ENCODE data around the gene ERBB4.

The ERBB4 gene

GRCh38 chr2:211854832-211855231 is 683.8 kb downstream of the ERBB4 start:
- Histone ChIP-seq H3K36me3 (ENCODE audit: control insufficient read depth, low read length) (no peaks in the 10 kb centered on the region), H3K4me3 (ENCODE audit: low read length) (no peak overlapping the region), H3K79me2 (ENCODE audit: control insufficient read depth, low read length) (no peaks in the 10 kb centered on the region), H3K27me3 (ENCODE audit: control insufficient read depth, low read length) (no peaks in the 10 kb centered on the region), H3K4me1 (ENCODE audit: control insufficient read depth, low read length) (no peaks in the 10 kb centered on the region), H3K27ac (ENCODE audit: low read depth, low read length) (no peak overlapping the region), H3K9me3 (ENCODE audit: control insufficient read depth, insufficient read depth, low read length) (no peaks in the 10 kb centered on the region), H3K4me2 (ENCODE audit: low read length) (no peak overlapping the region), H4K20me1 (ENCODE audit: control insufficient read depth, insufficient read depth, low read depth, low read length) (no peaks in the 10 kb centered on the region), H3F3A (ENCODE audit: control insufficient read depth, insufficient read depth) (no peaks in the 10 kb centered on the region), H3K9me2 (replicated peaks; ENCODE audit: control insufficient read depth, low read length) (no peaks in the 10 kb centered on the region)
- TF ChIP-seq EZH2phosphoT487 (IDR thresholded peaks at IDR 0.05; ENCODE audit: borderline replicate concordance, low read length) = no peak
- no peak for TF ChIP-seq CTCF (IDR thresholded peaks at IDR 0.05; ENCODE audit: low read depth, low read length, poor library complexity, severe bottlenecking)

DNA sequence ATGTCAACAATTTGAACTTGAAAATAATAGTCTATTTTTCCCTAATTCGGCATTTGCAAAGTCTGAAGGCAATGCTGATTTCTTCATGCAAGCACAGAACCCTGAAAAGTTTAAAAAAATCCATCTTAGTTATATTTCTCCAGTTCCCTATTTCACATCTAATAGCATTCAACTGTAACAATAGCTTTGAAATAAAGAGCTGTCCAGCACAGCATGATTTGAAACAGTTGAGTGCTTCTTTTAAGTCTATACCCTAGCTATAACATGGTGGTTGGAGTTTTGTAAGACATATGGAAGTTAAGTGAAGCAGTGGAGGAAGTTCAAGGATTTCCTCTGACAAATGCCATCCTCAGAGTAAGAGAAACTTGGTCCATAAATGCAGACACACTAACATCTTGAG is 691.9 kb downstream of the ERBB4 start:
- Histone ChIP-seq H3K9me3 (ENCODE audit: control insufficient read depth, insufficient read depth, low read length) (no peaks in the 10 kb centered on the region), H3K4me3 (ENCODE audit: low read length) (no peak overlapping the region), H3K4me2 (ENCODE audit: low read length) (no peak overlapping the region), H3F3A (ENCODE audit: control insufficient read depth, insufficient read depth) (no peaks in the 10 kb centered on the region), H3K27ac (ENCODE audit: low read depth, low read length) (no peak overlapping the region), H3K4me1 (ENCODE audit: control insufficient read depth, low read length) (no peaks in the 10 kb centered on the region), H3K79me2 (ENCODE audit: control insufficient read depth, low read length) (no peaks in the 10 kb centered on the region), H3K27me3 (ENCODE audit: control insufficient read depth, low read length) (no peaks in the 10 kb centered on the region), H3K36me3 (ENCODE audit: control insufficient read depth, low read length) (no peaks in the 10 kb centered on the region), H3K9me2 (replicated peaks; ENCODE audit: control insufficient read depth, low read length) (no peaks in the 10 kb centered on the region), H4K20me1 (ENCODE audit: control insufficient read depth, insufficient read depth, low read depth, low read length) (no peaks in the 10 kb centered on the region)
- TF ChIP-seq EZH2phosphoT487 (IDR thresholded peaks at IDR 0.05; ENCODE audit: borderline replicate concordance, low read length) = no peak
- no peak for TF ChIP-seq CTCF (IDR thresholded peaks at IDR 0.05; ENCODE audit: low read depth, low read length, poor library complexity, severe bottlenecking)

DNA sequence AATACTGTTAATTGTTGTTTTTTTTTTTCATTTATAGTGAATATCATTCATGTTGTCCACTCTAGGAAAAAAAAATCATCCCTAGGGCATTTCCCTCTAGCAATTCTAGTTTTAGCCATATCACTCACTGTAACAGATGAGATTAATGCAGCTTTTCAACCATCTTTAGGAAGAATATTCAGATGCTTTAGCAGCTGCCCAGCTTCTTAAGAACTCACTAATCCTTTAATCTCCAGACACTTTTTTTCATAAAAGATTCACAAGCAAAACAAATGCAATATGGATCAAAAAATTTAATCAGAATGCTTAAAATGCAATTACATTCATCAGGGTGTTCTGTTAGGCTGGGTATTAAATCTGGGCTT is 692.6 kb downstream of the ERBB4 start:
- TF ChIP-seq EZH2phosphoT487 (IDR thresholded peaks at IDR 0.05; ENCODE audit: borderline replicate concordance, low read length) (no peak), CTCF (IDR thresholded peaks at IDR 0.05; ENCODE audit: low read depth, low read length, poor library complexity, severe bottlenecking) (no peak)
- Histone ChIP-seq H3K4me3 (ENCODE audit: low read length) (no peak overlapping the region), H3K27me3 (ENCODE audit: control insufficient read depth, low read length) (no peaks in the 10 kb centered on the region), H3K4me2 (ENCODE audit: low read length) (no peak overlapping the region), H3K9me2 (replicated peaks; ENCODE audit: control insufficient read depth, low read length) (no peaks in the 10 kb centered on the region), H3K27ac (ENCODE audit: low read depth, low read length) (no peak overlapping the region), H3K79me2 (ENCODE audit: control insufficient read depth, low read length) (no peaks in the 10 kb centered on the region), H4K20me1 (ENCODE audit: control insufficient read depth, insufficient read depth, low read depth, low read length) (no peaks in the 10 kb centered on the region), H3K9me3 (ENCODE audit: control insufficient read depth, insufficient read depth, low read length) (no peaks in the 10 kb centered on the region), H3F3A (ENCODE audit: control insufficient read depth, insufficient read depth) (no peaks in the 10 kb centered on the region), H3K36me3 (ENCODE audit: control insufficient read depth, low read length) (no peaks in the 10 kb centered on the region), H3K4me1 (ENCODE audit: control insufficient read depth, low read length) (no peaks in the 10 kb centered on the region)

All from DOHH2 (cell line).